ENCODE results near the gene SPON1.

The SPON1 gene

DNA sequence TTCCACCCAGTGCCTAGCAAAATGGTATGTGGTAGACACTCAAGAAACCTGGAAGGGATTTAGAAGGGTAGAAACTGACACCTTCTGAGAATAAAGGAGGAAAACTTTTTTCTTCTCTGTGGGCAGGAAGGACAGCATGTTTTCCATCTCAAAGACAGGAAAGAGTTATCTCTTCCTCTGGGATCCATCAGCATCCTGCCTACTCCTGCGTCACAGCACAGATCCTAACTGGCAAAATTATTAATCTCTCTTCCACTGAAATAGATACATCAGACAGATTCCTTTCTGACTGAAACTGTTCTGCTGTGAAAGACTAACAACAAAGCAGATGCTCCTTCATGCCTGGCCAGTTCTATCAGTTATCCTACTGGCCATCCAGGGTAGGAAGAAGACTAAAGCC, 147.2 kb downstream of the SPON1 start:
- no peak for DNase-seq (ENCODE audit: low read depth)
- H3K36me3 ChIP-seq (ENCODE audit: control insufficient read depth, insufficient read depth, low read length, severe bottlenecking): no peaks in the 10 kb centered on the region
- no peak overlapping the region for H3K9ac ChIP-seq (ENCODE audit: low read length)
- H3K9me3 ChIP-seq (ENCODE audit: control insufficient read depth, low read length): no peaks in the 10 kb centered on the region
- H3K4me1 ChIP-seq (ENCODE audit: control insufficient read depth, insufficient read depth, low read length): peaks cover 20% of the 10 kb centered on the region
- H3K27me3 ChIP-seq (replicated peaks; ENCODE audit: control insufficient read depth, insufficient read depth, low read length): no peaks in the 10 kb centered on the region
- no peak overlapping the region for H3K4me3 ChIP-seq (ENCODE audit: low read length)

DNA sequence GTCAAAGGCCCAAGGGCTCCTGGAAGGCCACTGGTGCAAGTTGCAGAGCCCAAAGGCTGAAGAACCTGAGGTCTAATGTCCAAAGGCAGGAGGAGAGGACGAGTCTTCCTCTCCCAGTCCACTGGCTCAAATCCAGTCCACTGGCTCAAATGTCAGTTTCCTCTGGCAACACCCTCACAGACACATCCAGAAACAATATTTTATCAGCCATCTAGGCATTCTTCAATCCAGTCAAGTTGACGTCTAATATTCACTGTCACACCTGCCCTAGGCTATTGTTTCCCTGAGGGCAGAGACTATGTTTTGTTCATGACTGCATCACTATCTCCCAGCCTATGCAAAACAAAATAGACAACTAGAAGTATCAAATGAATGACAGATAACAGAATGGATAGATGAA, 148.1 kb downstream of the SPON1 start:
- Histone ChIP-seq H3K4me1 (ENCODE audit: control insufficient read depth, insufficient read depth, low read length) (peaks cover 22% of the 10 kb centered on the region), H3K27me3 (replicated peaks; ENCODE audit: control insufficient read depth, insufficient read depth, low read length) (no peaks in the 10 kb centered on the region), H3K36me3 (ENCODE audit: control insufficient read depth, insufficient read depth, low read length, severe bottlenecking) (no peaks in the 10 kb centered on the region), H3K9me3 (ENCODE audit: control insufficient read depth, low read length) (no peaks in the 10 kb centered on the region), H3K9ac (ENCODE audit: low read length) (no peak overlapping the region), H3K4me3 (ENCODE audit: low read length) (no peak overlapping the region)
- no peak for DNase-seq (ENCODE audit: low read depth)

DNA sequence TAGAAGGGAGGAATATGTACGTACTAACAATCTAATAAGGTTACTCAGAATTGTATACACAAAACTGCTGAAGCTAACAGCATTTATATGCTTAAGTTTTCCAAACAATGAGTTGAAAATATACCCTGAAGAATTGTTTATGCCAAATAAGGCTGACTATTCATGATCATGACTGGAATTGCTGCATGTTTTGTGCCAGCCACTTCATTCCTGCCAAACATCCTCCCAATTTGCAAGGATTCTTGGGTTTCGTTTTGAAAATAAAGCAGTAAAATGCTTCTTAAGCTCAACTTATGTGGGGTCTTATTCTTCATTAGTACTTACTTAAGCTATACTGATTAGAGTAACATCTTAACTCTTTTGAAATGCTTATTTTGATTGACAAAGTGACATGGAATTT, 149.0 kb downstream of the SPON1 start:
- Histone ChIP-seq H3K36me3 (ENCODE audit: control insufficient read depth, insufficient read depth, low read length, severe bottlenecking) (no peaks in the 10 kb centered on the region), H3K27me3 (replicated peaks; ENCODE audit: control insufficient read depth, insufficient read depth, low read length) (no peaks in the 10 kb centered on the region), H3K4me1 (ENCODE audit: control insufficient read depth, insufficient read depth, low read length) (peaks cover 22% of the 10 kb centered on the region), H3K9me3 (ENCODE audit: control insufficient read depth, low read length) (no peaks in the 10 kb centered on the region), H3K4me3 (ENCODE audit: low read length) (peak overlapping the region; percentile 46), H3K9ac (ENCODE audit: low read length) (no peak overlapping the region)
- DNase-seq (ENCODE audit: low read depth): no peak

DNA sequence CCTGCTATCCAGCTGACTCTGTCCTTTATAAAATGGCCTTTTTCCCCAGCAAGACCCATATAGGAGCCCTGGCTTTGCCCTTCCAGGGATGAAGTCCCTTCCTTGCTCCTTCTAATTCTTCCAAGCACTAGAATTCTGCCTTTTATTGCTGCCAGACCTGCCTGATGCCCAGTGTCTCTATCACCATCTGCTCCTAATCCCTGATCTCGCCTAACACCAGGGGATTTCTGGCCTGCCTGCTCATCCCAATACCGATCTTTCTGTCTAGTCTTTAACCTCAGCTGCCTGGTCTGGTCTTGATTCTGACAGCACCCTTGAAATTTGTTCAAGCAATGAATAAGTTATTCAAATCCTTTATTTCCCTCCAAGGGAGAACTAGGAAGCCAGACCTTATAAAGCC, 150.2 kb downstream of the SPON1 start:
- H3K9ac ChIP-seq (ENCODE audit: low read length): no peak overlapping the region

DNA sequence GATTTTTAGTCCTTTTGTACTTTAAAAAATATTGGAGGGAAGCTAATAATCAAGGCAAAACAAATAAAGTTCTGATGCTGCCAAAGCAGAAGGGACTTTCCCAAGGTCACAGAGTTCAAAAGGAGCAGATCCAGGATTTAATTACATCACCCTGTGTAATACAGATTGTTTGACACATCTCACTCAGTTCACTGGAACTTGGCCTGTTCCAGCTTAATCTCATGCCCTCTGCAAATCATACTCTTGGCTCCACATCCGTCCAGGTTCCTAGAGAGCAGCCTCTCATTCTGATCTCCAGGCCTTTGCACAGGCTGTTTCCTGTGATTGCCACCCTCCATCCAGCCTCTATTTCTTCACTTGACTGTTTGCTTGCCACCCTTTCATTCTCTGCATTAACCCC, 151.7 kb downstream of the SPON1 start:
- no peak overlapping the region for H3K4me3 ChIP-seq (ENCODE audit: low read length)
- peaks cover 28% of the 10 kb centered on the region for H3K4me1 ChIP-seq (ENCODE audit: control insufficient read depth, insufficient read depth, low read length)
- DNase-seq (ENCODE audit: low read depth): no peak
- H3K36me3 ChIP-seq (ENCODE audit: control insufficient read depth, insufficient read depth, low read length, severe bottlenecking): no peaks in the 10 kb centered on the region
- H3K9me3 ChIP-seq (ENCODE audit: control insufficient read depth, low read length): no peaks in the 10 kb centered on the region
- H3K9ac ChIP-seq (ENCODE audit: low read length): no peak overlapping the region
- no peaks in the 10 kb centered on the region for H3K27me3 ChIP-seq (replicated peaks; ENCODE audit: control insufficient read depth, insufficient read depth, low read length)

More for the DNA sequence above, 150.2 kb downstream of the SPON1 start:
- H3K36me3 ChIP-seq (ENCODE audit: control insufficient read depth, insufficient read depth, low read length, severe bottlenecking): no peaks in the 10 kb centered on the region
- H3K4me3 ChIP-seq (ENCODE audit: low read length): no peak overlapping the region
- H3K9me3 ChIP-seq (ENCODE audit: control insufficient read depth, low read length): no peaks in the 10 kb centered on the region
- peaks cover 23% of the 10 kb centered on the region for H3K4me1 ChIP-seq (ENCODE audit: control insufficient read depth, insufficient read depth, low read length)
- no peak for DNase-seq (ENCODE audit: low read depth)
- no peaks in the 10 kb centered on the region for H3K27me3 ChIP-seq (replicated peaks; ENCODE audit: control insufficient read depth, insufficient read depth, low read length)

DNA sequence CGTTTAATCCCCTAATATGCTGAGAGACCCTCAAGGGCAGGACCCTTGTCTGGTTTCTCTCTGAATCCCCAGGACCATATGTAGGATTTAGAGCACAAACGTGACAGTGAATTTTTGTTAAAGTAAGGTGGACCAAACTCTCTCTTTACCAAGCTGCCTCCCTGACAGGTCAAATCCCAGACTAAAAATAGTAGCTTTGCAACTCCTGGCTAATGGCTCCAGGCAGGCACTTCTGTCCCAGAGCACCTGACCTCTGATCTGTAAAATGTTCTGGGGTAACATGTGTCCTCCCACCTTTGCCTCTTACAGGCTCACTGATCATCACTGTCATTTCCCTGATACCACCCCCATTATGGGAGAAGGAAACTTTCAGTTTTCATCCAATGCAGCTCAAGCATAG, 152.3 kb downstream of the SPON1 start:
- Histone ChIP-seq H3K36me3 (ENCODE audit: control insufficient read depth, insufficient read depth, low read length, severe bottlenecking) (no peaks in the 10 kb centered on the region), H3K27me3 (replicated peaks; ENCODE audit: control insufficient read depth, insufficient read depth, low read length) (no peaks in the 10 kb centered on the region), H3K4me1 (ENCODE audit: control insufficient read depth, insufficient read depth, low read length) (peaks cover 32% of the 10 kb centered on the region), H3K4me3 (ENCODE audit: low read length) (no peak overlapping the region), H3K9ac (ENCODE audit: low read length) (no peak overlapping the region), H3K9me3 (ENCODE audit: control insufficient read depth, low read length) (no peaks in the 10 kb centered on the region)
- DNase-seq (ENCODE audit: low read depth): no peak

DNA sequence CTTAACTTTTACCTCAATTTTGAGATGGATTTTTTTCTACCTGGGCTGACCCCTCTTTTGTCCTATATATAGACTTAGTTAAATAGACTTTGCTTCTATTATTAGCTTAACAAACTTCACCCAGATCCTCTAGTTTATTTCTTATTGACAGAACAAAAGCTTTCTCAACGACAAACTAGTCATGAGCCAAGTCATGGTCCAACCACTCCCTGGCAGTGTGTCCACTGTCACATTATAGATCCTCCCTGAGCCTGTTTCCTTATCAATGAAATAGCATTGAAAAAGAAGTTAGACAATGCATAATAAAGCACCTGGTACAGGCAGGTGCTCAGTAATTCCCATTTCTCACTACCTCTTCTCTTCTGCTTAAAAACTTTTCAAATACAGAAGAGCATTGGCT, 155.1 kb downstream of the SPON1 start:
- no peak for DNase-seq (ENCODE audit: low read depth)
- no peaks in the 10 kb centered on the region for H3K27me3 ChIP-seq (replicated peaks; ENCODE audit: control insufficient read depth, insufficient read depth, low read length)

DNA sequence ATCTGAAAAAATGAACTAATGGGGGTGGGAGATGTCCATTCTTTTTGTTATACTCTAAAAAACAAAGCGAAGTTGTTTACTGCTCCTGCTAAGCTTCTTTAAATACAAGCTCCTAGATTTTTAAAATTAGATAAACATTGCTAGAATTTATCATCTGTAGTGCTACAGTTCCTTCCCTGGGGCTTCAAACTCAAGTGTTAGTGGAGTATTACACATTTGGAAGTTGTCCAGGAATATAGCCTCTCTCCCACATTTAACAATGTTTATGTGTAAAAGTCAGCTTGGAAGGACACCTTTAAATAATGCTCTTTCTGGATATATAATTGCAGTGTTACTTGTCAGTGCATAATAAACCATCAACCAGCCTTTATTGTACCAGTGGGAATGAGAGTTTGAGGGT, 155.5 kb downstream of the SPON1 start:
- DNase-seq (ENCODE audit: low read depth): no peak
- Histone ChIP-seq H3K9me3 (ENCODE audit: control insufficient read depth, low read length) (no peaks in the 10 kb centered on the region), H3K4me3 (ENCODE audit: low read length) (no peak overlapping the region), H3K27me3 (replicated peaks; ENCODE audit: control insufficient read depth, insufficient read depth, low read length) (no peaks in the 10 kb centered on the region), H3K4me1 (ENCODE audit: control insufficient read depth, insufficient read depth, low read length) (peaks cover 20% of the 10 kb centered on the region), H3K9ac (ENCODE audit: low read length) (no peak overlapping the region), H3K36me3 (ENCODE audit: control insufficient read depth, insufficient read depth, low read length, severe bottlenecking) (no peaks in the 10 kb centered on the region)

More for the DNA sequence above, 155.1 kb downstream of the SPON1 start:
- peaks cover 20% of the 10 kb centered on the region for H3K4me1 ChIP-seq (ENCODE audit: control insufficient read depth, insufficient read depth, low read length)
- no peak overlapping the region for H3K9ac ChIP-seq (ENCODE audit: low read length)
- H3K9me3 ChIP-seq (ENCODE audit: control insufficient read depth, low read length): no peaks in the 10 kb centered on the region
- H3K4me3 ChIP-seq (ENCODE audit: low read length): no peak overlapping the region
- no peaks in the 10 kb centered on the region for H3K36me3 ChIP-seq (ENCODE audit: control insufficient read depth, insufficient read depth, low read length, severe bottlenecking)

DNA sequence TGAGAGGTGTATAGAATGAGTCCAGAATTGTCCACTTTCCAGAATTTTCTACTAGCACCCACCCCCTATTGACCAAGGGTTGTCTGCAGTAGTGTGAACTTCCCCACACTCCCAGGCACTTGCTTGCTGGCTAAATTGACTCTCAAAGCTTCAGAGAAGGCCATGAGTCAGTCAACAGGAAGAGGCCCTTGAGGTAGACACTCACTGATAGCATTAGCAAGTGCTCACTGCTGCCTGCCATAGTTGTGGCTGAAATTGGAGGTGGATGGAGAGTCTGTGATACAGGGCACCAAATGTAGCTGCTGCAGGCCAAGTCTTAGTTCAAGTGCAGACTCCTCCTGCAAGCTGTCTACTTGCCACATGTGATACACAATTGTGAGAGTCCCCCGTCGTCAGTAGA, 156.8 kb downstream of the SPON1 start:
- Histone ChIP-seq H3K4me1 (ENCODE audit: control insufficient read depth, insufficient read depth, low read length) (peaks cover 21% of the 10 kb centered on the region), H3K9ac (ENCODE audit: low read length) (no peak overlapping the region), H3K9me3 (ENCODE audit: control insufficient read depth, low read length) (no peaks in the 10 kb centered on the region), H3K36me3 (ENCODE audit: control insufficient read depth, insufficient read depth, low read length, severe bottlenecking) (peaks cover 8% of the 10 kb centered on the region), H3K4me3 (ENCODE audit: low read length) (no peak overlapping the region), H3K27me3 (replicated peaks; ENCODE audit: control insufficient read depth, insufficient read depth, low read length) (no peaks in the 10 kb centered on the region)
- DNase-seq (ENCODE audit: low read depth): no peak

DNA sequence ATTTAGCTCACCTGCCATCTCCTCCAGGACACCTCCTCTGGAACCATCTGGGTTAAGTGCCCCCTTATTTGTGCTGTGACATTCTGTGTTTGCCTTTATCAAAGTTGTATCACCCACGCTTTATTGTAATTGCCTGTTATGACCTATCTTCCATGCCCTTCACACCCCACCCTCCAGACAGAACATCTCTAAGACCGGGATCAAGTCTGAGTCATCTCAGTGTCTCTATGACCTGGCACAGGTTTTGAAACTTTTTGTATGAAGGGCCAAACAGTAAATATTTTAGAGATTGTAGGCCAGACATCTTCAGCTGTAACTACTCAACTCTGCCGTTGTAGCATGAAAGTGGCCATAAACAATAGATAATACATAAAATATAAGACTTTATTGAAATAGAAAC, 161.8 kb downstream of the SPON1 start:
- no peak for DNase-seq (ENCODE audit: low read depth)
- Histone ChIP-seq H3K4me3 (ENCODE audit: low read length) (no peak overlapping the region), H3K4me1 (ENCODE audit: control insufficient read depth, insufficient read depth, low read length) (peaks cover 17% of the 10 kb centered on the region), H3K36me3 (ENCODE audit: control insufficient read depth, insufficient read depth, low read length, severe bottlenecking) (peaks cover 8% of the 10 kb centered on the region), H3K9me3 (ENCODE audit: control insufficient read depth, low read length) (no peaks in the 10 kb centered on the region), H3K27me3 (replicated peaks; ENCODE audit: control insufficient read depth, insufficient read depth, low read length) (no peaks in the 10 kb centered on the region), H3K9ac (ENCODE audit: low read length) (no peak overlapping the region)

DNA sequence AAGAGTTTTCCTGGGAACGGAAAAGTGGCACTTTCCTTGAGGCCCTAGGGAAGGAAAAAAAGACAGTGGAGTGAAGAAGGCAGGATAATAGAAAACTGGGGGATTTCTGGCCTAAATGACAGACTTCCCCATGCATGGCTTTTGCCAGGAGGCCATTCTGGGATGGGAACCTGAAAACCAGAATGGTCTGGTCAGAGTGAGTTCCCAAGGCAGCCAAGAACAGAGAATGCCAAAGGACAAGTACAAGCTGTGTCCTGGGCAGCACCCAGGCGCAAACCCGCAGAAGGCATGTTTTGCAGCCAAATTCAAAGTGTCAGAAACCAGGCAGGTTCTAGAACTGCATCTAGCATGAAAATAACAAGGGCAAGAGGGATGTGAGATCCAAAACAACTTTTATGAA, 162.4 kb downstream of the SPON1 start:
- DNase-seq (ENCODE audit: low read depth): no peak
- Histone ChIP-seq H3K4me1 (ENCODE audit: control insufficient read depth, insufficient read depth, low read length) (peaks cover 14% of the 10 kb centered on the region), H3K27me3 (replicated peaks; ENCODE audit: control insufficient read depth, insufficient read depth, low read length) (no peaks in the 10 kb centered on the region), H3K9me3 (ENCODE audit: control insufficient read depth, low read length) (no peaks in the 10 kb centered on the region), H3K9ac (ENCODE audit: low read length) (no peak overlapping the region), H3K4me3 (ENCODE audit: low read length) (no peak overlapping the region), H3K36me3 (ENCODE audit: control insufficient read depth, insufficient read depth, low read length, severe bottlenecking) (peaks cover 8% of the 10 kb centered on the region)

DNA sequence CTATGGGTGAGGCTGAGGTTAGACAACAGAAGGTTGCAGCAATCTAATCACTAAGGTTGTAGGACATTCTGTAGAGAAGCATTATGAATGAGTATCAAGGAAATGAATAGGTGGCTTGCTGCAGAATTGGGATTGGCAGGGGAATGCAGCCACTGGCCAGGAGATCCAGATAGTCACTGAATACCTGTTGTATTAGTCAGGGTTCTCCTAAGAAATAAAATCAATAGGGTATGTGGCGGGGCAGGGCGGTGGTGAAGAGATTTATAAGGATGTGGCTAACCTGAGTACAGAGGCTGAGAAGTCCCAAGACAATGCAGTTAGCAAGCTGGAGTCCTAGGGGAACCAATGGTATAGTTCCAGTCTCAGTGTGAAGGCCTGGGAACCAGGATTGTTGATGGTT, 163.0 kb downstream of the SPON1 start:
- Histone ChIP-seq H3K4me3 (ENCODE audit: low read length) (no peak overlapping the region), H3K27me3 (replicated peaks; ENCODE audit: control insufficient read depth, insufficient read depth, low read length) (no peaks in the 10 kb centered on the region), H3K9me3 (ENCODE audit: control insufficient read depth, low read length) (no peaks in the 10 kb centered on the region), H3K9ac (ENCODE audit: low read length) (no peak overlapping the region), H3K4me1 (ENCODE audit: control insufficient read depth, insufficient read depth, low read length) (peaks cover 14% of the 10 kb centered on the region), H3K36me3 (ENCODE audit: control insufficient read depth, insufficient read depth, low read length, severe bottlenecking) (peaks cover 8% of the 10 kb centered on the region)
- no peak for DNase-seq (ENCODE audit: low read depth)
